CD4-positive, CD25-positive, alpha-beta regulatory T cell (primary cell): ENCODE data around the gene PCED1A. TPM values are rescaled to one million over a fixed set of nuclear protein-coding genes. Genes with fewer than 3 reads are reported as not detected.
A peak's percentile ranks its signal among the peaks of the same experiment; 100 is the strongest.

Source experiments
- ATAC-seq, 2 donors: fragments of 150-1000 bp; cut with Tn5 transposase; one replicate each; pipeline ENCODE4 v1.10.0; 2021; ENCODE audit warnings: low read depth in 2 of 2, moderate number of reproducible peaks in 2 of 2, moderate library complexity in 1 of 2
- DNase-seq, 3 donors: peaks; one replicate each; pipeline versions ENCODE4 v3.0.0 to v3.0.0-alpha.2; 2012 to 2022; ENCODE audit warnings: mixed read lengths in 1 of 3
- H3K27ac ChIP-seq: one replicate; pipeline ENCODE4 v1.7.0; 2013; ENCODE audit warnings: mild to moderate bottlenecking, low read length; ENCODE audit not compliant: insufficient read depth, poor library complexity, severe bottlenecking
- H3K27me3 ChIP-seq: one replicate; pipeline ENCODE4 v1.7.0; 2013; ENCODE audit warnings: low read length; ENCODE audit not compliant: control insufficient read depth, insufficient read depth
- H3K36me3 ChIP-seq: one replicate; pipeline ENCODE4 v1.7.0; 2013; ENCODE audit warnings: mild to moderate bottlenecking, low read length, moderate library complexity; ENCODE audit not compliant: control insufficient read depth, insufficient read depth
- H3K4me1 ChIP-seq: 2 replicates; pipeline ENCODE4 v1.7.0; 2013; ENCODE audit warnings: mild to moderate bottlenecking, low read length; ENCODE audit not compliant: insufficient read depth, control insufficient read depth, poor library complexity, severe bottlenecking
- H3K4me3 ChIP-seq: one replicate; pipeline ENCODE4 v1.7.0; 2013; ENCODE audit warnings: low read depth, mild to moderate bottlenecking, low read length, moderate library complexity
- H3K9me3 ChIP-seq, 2 experiments: 1 replicate in 1 of 2; 2 replicates in 1 of 2; pipeline ENCODE4 v1.7.0; 2013; ENCODE audit warnings: low read length in 2 of 2, mild to moderate bottlenecking in 1 of 2, moderate library complexity in 1 of 2; ENCODE audit not compliant: control insufficient read depth in 2 of 2
- H3K27ac Mint-ChIP-seq, 3 donors: one replicate each; pipeline ENCODE4 v1.8.0; 2020 to 2022; ENCODE audit warnings: mild to moderate bottlenecking in 3 of 3, mixed read lengths in 3 of 3, moderate library complexity in 2 of 3
- H3K27me3 Mint-ChIP-seq: one replicate; pipeline ENCODE4 v1.8.0; 2022; ENCODE audit warnings: mild to moderate bottlenecking, mixed read lengths
- H3K36me3 Mint-ChIP-seq: one replicate; pipeline ENCODE4 v1.8.0; 2020; ENCODE audit warnings: mixed read lengths
- H3K4me1 Mint-ChIP-seq, 4 donors: one replicate each; pipeline ENCODE4 v1.8.0; 2020 to 2022; ENCODE audit warnings: mixed read lengths in 4 of 4, mild to moderate bottlenecking in 1 of 4
- H3K4me3 Mint-ChIP-seq, 4 donors: one replicate each; pipeline ENCODE4 v1.8.0; 2020 to 2022; ENCODE audit warnings: mild to moderate bottlenecking in 4 of 4, mixed read lengths in 4 of 4, moderate library complexity in 3 of 4
- H3K9me3 Mint-ChIP-seq, 7 donors: one replicate each; pipeline ENCODE4 v1.8.0; 2020 to 2022; ENCODE audit warnings: mixed read lengths in 7 of 7, mild to moderate bottlenecking in 3 of 7, moderate library complexity in 2 of 7
- polyA plus RNA-seq, 4 donors: library from polyadenylated mRNA; unstranded; fragments of 300-500 nt; fragmentation: Illumina TruSeq; gene quantifications; one replicate each; pipeline ENCODE4 v1.2.3, GENCODE V29; 2021
- total RNA-seq: library from RNA; stranded (reverse); gene quantifications from one replicate; pipeline ENCODE4 v1.2.3, GENCODE V29; 2022

PCED1A gene
- total and polyA plus RNA-seq, 5 donors from 2014 or later = 17.8 to 47.2 (median 19.8) TPM

DNA sequence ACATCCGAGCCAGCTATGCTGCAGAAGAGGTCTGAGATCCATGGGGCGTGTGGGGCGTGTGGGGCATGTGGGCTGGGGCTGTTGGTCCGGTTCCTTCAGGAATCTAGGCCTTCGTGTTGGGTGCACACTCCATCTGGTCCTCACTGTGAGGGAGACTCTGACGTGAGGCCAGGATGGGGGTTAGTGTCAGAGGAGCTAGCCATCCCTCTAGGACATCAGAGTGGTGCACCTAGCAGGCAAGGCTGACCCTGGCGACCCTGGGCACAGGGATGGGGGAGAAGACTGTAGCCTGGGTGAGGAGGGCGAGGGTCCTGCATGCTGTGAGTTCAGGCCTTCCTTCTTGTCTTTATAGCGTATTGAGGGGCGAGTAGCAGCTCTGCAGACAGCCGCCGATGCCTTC is 24.2 kb upstream of the PCED1A start:
- DNase-seq = no peak
- no peak overlapping the region for H3K27ac ChIP-seq
- no peaks in the 10 kb centered on the region for H3K4me1 ChIP-seq
- H3K36me3 ChIP-seq = peaks cover 20% of the 10 kb centered on the region
- Mint-ChIP-seq H3K36me3 (peaks cover 18% of the 10 kb centered on the region), H3K27me3 (no peaks in the 10 kb centered on the region), H3K9me3 (no peaks in the 10 kb centered on the region), H3K27ac (peak overlapping the region in 1 of 3 donors; percentile 84), H3K4me3 (no peak overlapping the region), H3K4me1 (peaks cover 0 to 32% (median 10%) of the 10 kb centered on the region in 4 donors)
- H3K27me3 ChIP-seq = no peaks in the 10 kb centered on the region
- H3K4me3 ChIP-seq = no peak overlapping the region
- H3K9me3 ChIP-seq = no peaks in the 10 kb centered on the region
- ATAC-seq = no peak

DNA sequence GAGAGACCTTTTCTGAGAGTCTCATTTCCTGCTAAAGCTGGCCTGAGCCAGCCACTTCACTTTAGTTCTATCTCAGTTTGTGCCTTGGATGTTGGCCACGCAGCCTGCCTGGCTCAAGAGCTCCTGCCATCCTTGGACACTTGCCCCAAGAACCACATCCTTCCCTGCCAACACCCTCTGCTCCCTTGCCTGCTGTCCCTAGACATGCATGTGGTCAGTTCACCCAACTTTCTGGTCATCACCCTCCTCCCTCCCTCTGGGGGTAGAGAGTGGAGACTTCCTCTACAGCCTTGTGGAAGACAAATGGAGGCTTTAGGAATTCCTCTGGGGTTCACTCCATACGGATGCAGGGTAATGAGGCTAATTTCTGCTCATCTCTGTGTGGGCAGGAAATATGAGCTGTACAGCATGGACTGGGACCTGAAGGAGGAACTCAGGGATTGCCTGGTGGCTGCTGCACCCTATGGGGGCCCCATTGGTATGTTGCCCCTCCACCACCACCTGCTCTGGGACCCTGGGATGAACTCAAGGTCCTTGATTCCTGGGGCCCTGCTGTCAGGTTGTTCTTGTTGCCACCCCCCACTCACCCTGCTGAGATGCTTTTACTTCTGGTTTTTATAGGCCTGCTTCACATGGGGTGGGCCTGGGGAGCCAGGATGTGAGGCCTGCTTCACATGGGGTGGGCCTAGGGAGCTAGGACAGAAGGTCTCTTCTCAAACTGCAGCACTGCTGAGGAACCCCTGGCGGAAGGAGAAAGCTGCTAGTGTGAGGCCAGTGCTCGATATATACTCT is 19.1 kb upstream of the PCED1A start:
- H3K27me3 ChIP-seq = no peaks in the 10 kb centered on the region
- H3K4me3 Mint-ChIP-seq = no peak overlapping the region
- no peaks in the 10 kb centered on the region for H3K4me1 ChIP-seq
- no peaks in the 10 kb centered on the region for H3K27me3 Mint-ChIP-seq
- peaks cover 16% of the 10 kb centered on the region for H3K36me3 ChIP-seq
- no peak overlapping the region for H3K4me3 ChIP-seq
- H3K27ac ChIP-seq = no peak overlapping the region
- H3K36me3 Mint-ChIP-seq = peaks cover 9% of the 10 kb centered on the region
- DNase-seq (no peak), ATAC-seq (no peak)
- no peaks in the 10 kb centered on the region for H3K9me3 ChIP-seq
- H3K4me1 Mint-ChIP-seq = peaks cover 2 to 10% (median 5%) of the 10 kb centered on the region in 4 donors
- H3K9me3 Mint-ChIP-seq = no peaks in the 10 kb centered on the region
- no peak overlapping the region for H3K27ac Mint-ChIP-seq

DNA sequence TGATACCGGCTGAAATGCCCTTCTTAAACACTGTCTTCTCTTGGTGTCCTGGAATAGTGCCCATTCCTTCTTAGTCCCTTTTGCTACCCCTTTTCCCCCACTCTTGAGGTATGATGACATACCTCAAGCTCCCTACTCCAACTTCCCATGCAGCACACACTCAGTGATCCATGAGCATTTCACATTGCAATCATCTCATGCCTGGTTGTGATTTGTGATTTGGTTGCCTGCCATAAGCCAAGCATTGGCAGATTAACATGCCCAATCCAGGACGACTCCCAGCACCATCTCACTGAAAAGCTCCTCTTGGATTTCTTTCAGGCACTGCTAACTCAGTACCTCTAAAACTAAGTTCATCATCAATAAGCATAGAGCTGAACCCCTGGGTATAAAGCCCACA is 18.1 kb upstream of the PCED1A start:
- no peak overlapping the region for H3K27ac Mint-ChIP-seq
- no peaks in the 10 kb centered on the region for H3K4me1 ChIP-seq

DNA sequence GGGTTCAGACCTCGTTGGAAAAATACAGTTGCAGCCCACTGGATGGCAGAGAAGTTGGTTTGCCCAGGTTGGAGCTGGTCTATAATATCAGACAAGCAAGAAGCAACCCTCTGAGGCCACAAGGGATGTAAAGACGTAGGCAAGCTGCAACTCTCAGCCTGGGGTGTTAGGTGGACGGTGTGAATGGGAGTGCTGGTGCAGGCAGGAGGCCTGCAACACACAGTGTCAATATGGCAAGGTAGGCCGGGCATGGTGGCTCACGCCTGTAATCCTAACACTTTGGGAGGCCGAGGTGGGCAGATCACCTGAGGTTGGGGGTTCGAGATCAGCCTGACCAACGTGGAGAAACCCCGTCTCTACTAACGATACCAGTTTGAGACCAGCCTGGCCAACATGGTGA is 10.6 kb upstream of the PCED1A start:
- H3K9me3 ChIP-seq = no peaks in the 10 kb centered on the region
- H3K27ac ChIP-seq = no peak overlapping the region
- peaks cover 0 to 30% (median 23%) of the 10 kb centered on the region in 4 donors for H3K4me1 Mint-ChIP-seq
- H3K4me3 ChIP-seq = no peak overlapping the region
- ATAC-seq (no peak), DNase-seq (no peak)
- H3K36me3 Mint-ChIP-seq = peaks cover 11% of the 10 kb centered on the region
- peaks cover 0 to 2% (median 0%) of the 10 kb centered on the region in 7 donors for H3K9me3 Mint-ChIP-seq
- peak overlapping the region in 2 of 3 donors; percentile 38 to 60 for H3K27ac Mint-ChIP-seq
- peaks cover 4% of the 10 kb centered on the region for H3K4me1 ChIP-seq
- H3K4me3 Mint-ChIP-seq = no peak overlapping the region
- H3K27me3 Mint-ChIP-seq = no peaks in the 10 kb centered on the region
- H3K27me3 ChIP-seq = no peaks in the 10 kb centered on the region
- no peaks in the 10 kb centered on the region for H3K36me3 ChIP-seq

More for the DNA sequence above, 18.1 kb upstream of the PCED1A start:
- H3K27me3 ChIP-seq = no peaks in the 10 kb centered on the region
- ATAC-seq (no peak), DNase-seq (no peak)
- no peak overlapping the region for H3K4me3 ChIP-seq
- H3K36me3 ChIP-seq = peaks cover 16% of the 10 kb centered on the region
- Mint-ChIP-seq H3K4me3 (no peak overlapping the region), H3K36me3 (peaks cover 9% of the 10 kb centered on the region), H3K4me1 (peaks cover 2 to 9% (median 6%) of the 10 kb centered on the region in 4 donors), H3K27me3 (no peaks in the 10 kb centered on the region), H3K9me3 (no peaks in the 10 kb centered on the region)
- H3K27ac ChIP-seq = no peak overlapping the region
- no peaks in the 10 kb centered on the region for H3K9me3 ChIP-seq

DNA sequence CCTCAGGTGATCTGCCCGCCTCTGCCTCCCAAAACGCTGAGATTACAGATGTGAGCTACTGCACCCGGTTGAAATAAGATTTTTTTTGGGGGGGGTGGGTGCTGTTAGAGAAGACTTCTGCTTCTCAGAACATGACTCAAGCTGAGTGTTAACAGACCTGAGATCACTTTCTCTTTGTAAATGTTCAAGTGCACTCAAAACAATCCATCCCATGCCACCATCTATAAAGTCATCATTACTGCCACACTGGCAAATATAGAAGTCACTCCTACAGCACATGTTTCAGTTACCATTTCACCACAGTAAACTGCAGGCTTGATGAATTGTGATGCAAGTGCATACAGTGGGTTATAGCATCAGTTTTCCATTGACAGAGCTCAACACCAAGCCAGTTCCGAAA is 9.1 kb upstream of the PCED1A start:
- Mint-ChIP-seq H3K27me3 (no peaks in the 10 kb centered on the region), H3K9me3 (peaks cover 0 to 2% (median 0%) of the 10 kb centered on the region in 7 donors), H3K4me3 (no peak overlapping the region), H3K36me3 (peaks cover 11% of the 10 kb centered on the region), H3K4me1 (peaks cover 3 to 35% (median 28%) of the 10 kb centered on the region in 4 donors), H3K27ac (no peak overlapping the region)
- Histone ChIP-seq H3K4me1 (peaks cover 4% of the 10 kb centered on the region), H3K36me3 (no peaks in the 10 kb centered on the region), H3K27ac (no peak overlapping the region), H3K27me3 (no peaks in the 10 kb centered on the region), H3K9me3 (no peaks in the 10 kb centered on the region), H3K4me3 (no peak overlapping the region)
- no peak for DNase-seq
- ATAC-seq = no peak

DNA sequence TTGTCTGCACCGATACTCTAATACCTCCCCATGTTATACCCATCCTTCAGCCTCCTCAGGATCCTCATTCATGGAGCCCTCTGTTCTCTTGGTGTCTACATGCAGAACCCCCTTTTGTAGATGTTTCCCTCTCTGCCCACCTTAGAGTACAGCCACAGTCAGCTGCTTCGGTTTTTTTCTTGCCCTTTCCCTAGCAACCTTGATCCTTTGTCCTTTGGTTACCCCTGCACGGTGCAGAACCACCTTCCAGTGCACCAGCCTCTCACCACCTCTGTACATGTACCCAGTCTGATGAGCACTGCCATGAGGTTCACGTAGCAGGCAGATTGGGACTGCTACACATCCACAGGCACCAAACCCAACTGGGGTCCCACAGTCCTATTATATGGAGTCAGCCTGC is 7.3 kb upstream of the PCED1A start:
- no peak for ATAC-seq
- Mint-ChIP-seq H3K27me3 (no peaks in the 10 kb centered on the region), H3K27ac (peak overlapping the region in 1 of 3 donors; percentile 50), H3K4me1 (peaks cover 16 to 43% (median 34%) of the 10 kb centered on the region in 4 donors), H3K4me3 (no peak overlapping the region), H3K36me3 (peaks cover 11% of the 10 kb centered on the region), H3K9me3 (peaks cover 0 to 2% (median 0%) of the 10 kb centered on the region in 7 donors)
- Histone ChIP-seq H3K36me3 (no peaks in the 10 kb centered on the region), H3K4me3 (no peak overlapping the region), H3K27me3 (no peaks in the 10 kb centered on the region), H3K4me1 (peaks cover 4% of the 10 kb centered on the region), H3K9me3 (no peaks in the 10 kb centered on the region), H3K27ac (no peak overlapping the region)
- no peak for DNase-seq

DNA sequence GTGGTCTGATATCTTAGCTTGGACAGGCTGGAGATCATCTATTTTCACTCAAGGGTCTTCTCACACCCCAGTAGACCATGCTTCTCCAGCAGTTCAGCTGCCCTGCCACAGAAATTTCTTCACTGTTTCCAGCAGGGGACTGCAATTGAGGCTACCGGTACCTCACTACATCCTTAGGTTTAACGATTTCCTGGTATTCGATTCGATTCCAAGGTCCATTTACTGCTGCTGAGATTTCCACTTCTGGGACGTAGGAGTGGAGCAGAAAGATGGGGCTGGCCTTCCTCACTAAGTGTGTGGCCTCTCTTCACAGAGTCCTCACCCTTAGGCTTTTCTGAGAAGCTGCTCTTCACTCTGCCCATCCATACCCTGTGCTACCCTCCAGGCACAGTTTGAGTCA is 6.2 kb upstream of the PCED1A start:
- Mint-ChIP-seq H3K4me1 (peaks cover 18 to 35% (median 25%) of the 10 kb centered on the region in 4 donors), H3K27ac (no peak overlapping the region), H3K4me3 (no peak overlapping the region), H3K36me3 (peaks cover 11% of the 10 kb centered on the region), H3K9me3 (peaks cover 0 to 2% (median 0%) of the 10 kb centered on the region in 7 donors), H3K27me3 (no peaks in the 10 kb centered on the region)
- DNase-seq (no peak), ATAC-seq (no peak)
- no peak overlapping the region for H3K4me3 ChIP-seq
- H3K9me3 ChIP-seq = no peaks in the 10 kb centered on the region
- H3K27me3 ChIP-seq = no peaks in the 10 kb centered on the region
- peaks cover 2% of the 10 kb centered on the region for H3K4me1 ChIP-seq
- H3K36me3 ChIP-seq = no peaks in the 10 kb centered on the region
- no peak overlapping the region for H3K27ac ChIP-seq

DNA sequence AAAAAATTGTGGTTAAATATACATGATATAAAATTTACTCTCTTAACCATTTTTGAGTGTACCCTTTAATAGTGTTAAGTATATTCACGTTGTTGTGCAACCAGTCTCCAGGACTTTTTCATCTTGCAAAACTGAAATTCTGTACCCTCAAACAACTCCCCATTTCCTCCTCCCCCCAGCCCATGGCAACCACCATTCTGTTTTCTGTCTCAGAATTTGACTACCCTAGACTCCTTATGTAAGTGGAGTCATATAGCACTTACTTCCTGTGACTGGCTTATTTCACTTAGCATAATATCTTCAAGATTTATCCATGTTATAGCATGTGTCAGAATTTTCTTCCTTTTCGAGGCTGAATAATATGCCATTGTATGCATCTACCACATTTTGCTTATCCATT is 5.2 kb upstream of the PCED1A start:
- H3K9me3 ChIP-seq = no peaks in the 10 kb centered on the region
- H3K36me3 ChIP-seq = no peaks in the 10 kb centered on the region
- no peaks in the 10 kb centered on the region for H3K27me3 ChIP-seq
- Mint-ChIP-seq H3K27ac (no peak overlapping the region), H3K27me3 (no peaks in the 10 kb centered on the region), H3K9me3 (peaks cover 0 to 2% (median 0%) of the 10 kb centered on the region in 7 donors), H3K4me1 (peaks cover 18 to 37% (median 28%) of the 10 kb centered on the region in 4 donors), H3K4me3 (peak overlapping the region in 2 of 4 donors; percentile 12 to 22), H3K36me3 (peaks cover 11% of the 10 kb centered on the region)
- H3K4me3 ChIP-seq = no peak overlapping the region
- ATAC-seq (no peak), DNase-seq (no peak)
- no peak overlapping the region for H3K27ac ChIP-seq
- peaks cover 10% of the 10 kb centered on the region for H3K4me1 ChIP-seq
